HUES64 (cell line): ENCODE data around the gene IL27RA.

ENCODE experiments used
- H3K27ac ChIP-seq: 2 replicates; pipeline ENCODE4 v1.7.0; 2013; ENCODE audit warnings: low read depth, low read length, inconsistent platforms
- H3K27me3 ChIP-seq: 2 replicates; pipeline ENCODE4 v1.6.1; 2013; ENCODE audit warnings: mild to moderate bottlenecking, low read length; ENCODE audit not compliant: insufficient read depth
- H3K36me3 ChIP-seq: 2 replicates; pipeline ENCODE4 v1.6.1; 2013; ENCODE audit warnings: mild to moderate bottlenecking, low read length; ENCODE audit not compliant: insufficient read depth
- H3K4me1 ChIP-seq: 2 replicates; pipeline ENCODE4 v1.6.1; 2013; ENCODE audit warnings: mild to moderate bottlenecking, low read length, moderate library complexity; ENCODE audit not compliant: insufficient read depth
- H3K4me3 ChIP-seq: 2 replicates; pipeline ENCODE4 v1.5.1; 2013; ENCODE audit warnings: mild to moderate bottlenecking, low read length, moderate library complexity
- H3K9ac ChIP-seq: 2 replicates; pipeline ENCODE4 v1.6.1; 2013; ENCODE audit warnings: mild to moderate bottlenecking, low read depth, low read length
- H3K9me3 ChIP-seq: 2 replicates; pipeline ENCODE4 v1.6.1; 2013; ENCODE audit warnings: low read depth, low read length; ENCODE audit not compliant: insufficient read depth
- WGBS: fragments of 150-250, 120-280 bp; methylation state at CpG from one replicate; pipeline ENCODE4 v1.1.7; 2013; ENCODE audit warnings: missing lambda C conversion rate; 5-methylcytosine and 5-hydroxymethylcytosine counted together

IL27RA gene

GRCh38 chr19:14054721-14055120 is 23.2 kb downstream of the IL27RA start:
- H3K36me3 ChIP-seq = no peaks in the 10 kb centered on the region
- H3K4me3 ChIP-seq = no peak overlapping the region
- no peaks in the 10 kb centered on the region for H3K4me1 ChIP-seq
- H3K27me3 ChIP-seq = peaks cover 24% of the 10 kb centered on the region
- H3K27ac ChIP-seq = no peak overlapping the region
- H3K9ac ChIP-seq = no peak overlapping the region
- 79% methylated on average over 10 of the region's 11 CpGs for WGBS
- no peaks in the 10 kb centered on the region for H3K9me3 ChIP-seq

- H3K9ac ChIP-seq = no peak overlapping the region
- no peaks in the 10 kb centered on the region for H3K4me1 ChIP-seq
- 95% methylated on average over 3 of the region's 3 CpGs for WGBS
- H3K9me3 ChIP-seq = no peaks in the 10 kb centered on the region
- H3K27ac ChIP-seq = no peak overlapping the region
- no peaks in the 10 kb centered on the region for H3K36me3 ChIP-seq
- peaks cover 27% of the 10 kb centered on the region for H3K27me3 ChIP-seq
- no peak overlapping the region for H3K4me3 ChIP-seq
Measured at GRCh38 chr19:14055396-14055795, 23.8 kb downstream of the IL27RA start.

GRCh38 chr19:14056069-14056666 is 24.6 kb downstream of the IL27RA start:
- Histone ChIP-seq H3K4me3 (peak overlapping the region; percentile 64; the same call in 1 of the 2 replicates), H3K4me1 (no peaks in the 10 kb centered on the region), H3K27me3 (peaks cover 27% of the 10 kb centered on the region), H3K9ac (no peak overlapping the region), H3K36me3 (no peaks in the 10 kb centered on the region), H3K27ac (no peak overlapping the region), H3K9me3 (no peaks in the 10 kb centered on the region)
- 91% methylated on average over 10 of the region's 10 CpGs for WGBS

GRCh38 chr19:14056741-14057356 is 25.3 kb downstream of the IL27RA start:
- Histone ChIP-seq H3K36me3 (no peaks in the 10 kb centered on the region), H3K27me3 (peaks cover 27% of the 10 kb centered on the region), H3K27ac (no peak overlapping the region), H3K4me1 (no peaks in the 10 kb centered on the region), H3K4me3 (peak overlapping the region; percentile 64), H3K9me3 (no peaks in the 10 kb centered on the region), H3K9ac (peak overlapping the region; percentile 47; the same call in 1 of the 2 replicates)
- 25% methylated on average over 19 of the region's 19 CpGs for WGBS

GRCh38 chr19:14058182-14059092 is 26.9 kb downstream of the IL27RA start:
- Histone ChIP-seq H3K9me3 (no peaks in the 10 kb centered on the region), H3K9ac (no peak overlapping the region), H3K36me3 (no peaks in the 10 kb centered on the region), H3K27ac (no peak overlapping the region), H3K4me3 (peak overlapping the region; percentile 64), H3K27me3 (peaks cover 27% of the 10 kb centered on the region), H3K4me1 (no peaks in the 10 kb centered on the region)
- 57% methylated on average over 17 of the region's 17 CpGs for WGBS

- no peak overlapping the region for H3K4me3 ChIP-seq
- H3K36me3 ChIP-seq = no peaks in the 10 kb centered on the region
- H3K9ac ChIP-seq = no peak overlapping the region
- no peak overlapping the region for H3K27ac ChIP-seq
- H3K27me3 ChIP-seq = peaks cover 27% of the 10 kb centered on the region
- 42% methylated on average over 15 of the region's 15 CpGs for WGBS
- H3K4me1 ChIP-seq = no peaks in the 10 kb centered on the region
- H3K9me3 ChIP-seq = no peaks in the 10 kb centered on the region
Measured at GRCh38 chr19:14059093-14059480, 27.5 kb downstream of the IL27RA start.

GRCh38 chr19:14059652-14060155 is 28.1 kb downstream of the IL27RA start:
- Histone ChIP-seq H3K27me3 (peaks cover 27% of the 10 kb centered on the region), H3K36me3 (no peaks in the 10 kb centered on the region), H3K9me3 (no peaks in the 10 kb centered on the region), H3K4me1 (no peaks in the 10 kb centered on the region), H3K9ac (no peak overlapping the region), H3K4me3 (no peak overlapping the region), H3K27ac (no peak overlapping the region)
- WGBS = 59% methylated on average over 7 of the region's 8 CpGs

GRCh38 chr19:14061081-14061749 is 29.7 kb downstream of the IL27RA start:
- Histone ChIP-seq H3K27me3 (peaks cover 27% of the 10 kb centered on the region), H3K27ac (no peak overlapping the region), H3K9me3 (no peaks in the 10 kb centered on the region), H3K36me3 (no peaks in the 10 kb centered on the region), H3K9ac (no peak overlapping the region), H3K4me3 (no peak overlapping the region), H3K4me1 (no peaks in the 10 kb centered on the region)
- WGBS = 71% methylated on average over 7 of the region's 9 CpGs

GRCh38 chr19:14061751-14062557 is 30.4 kb downstream of the IL27RA start, which contains the start of gene PALM3:
PALM3 (minus strand) TSS chr19:14062076; CDS start chr19:14061980, 96 bp downstream.
- Histone ChIP-seq H3K4me1 (no peaks in the 10 kb centered on the region), H3K9ac (no peak within 1 kb of the TSS), H3K4me3 (no peak within 1 kb of the TSS), H3K27me3 (peaks cover 25% of the 10 kb centered on the region), H3K9me3 (no peaks in the 10 kb centered on the region), H3K27ac (no peak within 1 kb of the TSS), H3K36me3 (no peaks in the 10 kb centered on the region)
- WGBS = 92% methylated on average over 19 of the region's 19 CpGs

GRCh38 chr19:14062558-14062855 is 30.9 kb downstream of the IL27RA start:
- no peaks in the 10 kb centered on the region for H3K9me3 ChIP-seq

More at GRCh38 chr19:14062558-14062855, 30.9 kb downstream of the IL27RA start:
- Histone ChIP-seq H3K4me3 (no peak overlapping the region), H3K4me1 (no peaks in the 10 kb centered on the region), H3K9ac (no peak overlapping the region), H3K27ac (no peak overlapping the region), H3K27me3 (peaks cover 24% of the 10 kb centered on the region), H3K36me3 (no peaks in the 10 kb centered on the region)
- 86% methylated on average over 5 of the region's 5 CpGs for WGBS
